D721Med (cell line): ENCODE data around the gene MFSD11.
"Not testable (repeated sequence)": the region's sequence is repeated elsewhere in the genome, so short reads cannot be mapped to it uniquely, and the experiment has no call there.

Source experiments
- DNase-seq: peaks from one replicate; pipeline ENCODE4 v3.0.0; 2011; ENCODE audit warnings: low spot score; ENCODE audit not compliant: insufficient read length
- FAIRE-seq: peaks from 2 replicates; lab custom pipeline; 2011; peaks lifted over from hg19 to GRCh38; lab: Jason Lieb, UNC
- CTCF ChIP-seq: IDR thresholded peaks from 2 replicates; pipeline ENCODE4 v1.5.1; 2012; ENCODE audit warnings: mild to moderate bottlenecking, control low read depth; ENCODE audit not compliant: insufficient read depth; ENCODE audit errors: missing control alignments

Gene MFSD11

GRCh38 chr17:76738468-76738850, 540 bp downstream of the MFSD11 start:
- DNase-seq (no peak), FAIRE-seq (no peak)
- TF ChIP-seq CTCF: no peak

- DNase-seq, FAIRE-seq: not testable (repeated sequence)
Measured at GRCh38 chr17:76739568-76740115, 1.7 kb downstream of the MFSD11 start.

- FAIRE-seq (no peak), DNase-seq (no peak)
- no peak for TF ChIP-seq CTCF
Measured at GRCh38 chr17:76740329-76741118, 2.6 kb downstream of the MFSD11 start.

GRCh38 chr17:76742958-76743357, 5.0 kb downstream of the MFSD11 start:
- FAIRE-seq (no peak), DNase-seq (no peak)
- TF ChIP-seq CTCF: no peak

GRCh38 chr17:76744747-76745146, 6.8 kb downstream of the MFSD11 start:
- no peak for TF ChIP-seq CTCF
- DNase-seq (no peak), FAIRE-seq (no peak)

GRCh38 chr17:76745785-76746184, 7.9 kb downstream of the MFSD11 start:
- DNase-seq, FAIRE-seq: not testable (repeated sequence)

GRCh38 chr17:76747716-76748363, 9.9 kb downstream of the MFSD11 start:
- TF ChIP-seq CTCF: no peak
- no peak for DNase-seq
- FAIRE-seq: no peak

- DNase-seq (no peak), FAIRE-seq (no peak)
- no peak for TF ChIP-seq CTCF
Measured at GRCh38 chr17:76748657-76749056, 10.7 kb downstream of the MFSD11 start.
